Measurements from ENCODE around the gene MYO18B. TPM values are rescaled to one million over a fixed set of nuclear protein-coding genes. Genes with fewer than 3 reads are reported as not detected.

MYO18B gene
- total and polyA plus RNA-seq, 2 of the 8 experiments (the other 6 are each of a cell fraction or from before 2014, with no cell fraction given) = 0.62 to 0.78 TPM

DNA sequence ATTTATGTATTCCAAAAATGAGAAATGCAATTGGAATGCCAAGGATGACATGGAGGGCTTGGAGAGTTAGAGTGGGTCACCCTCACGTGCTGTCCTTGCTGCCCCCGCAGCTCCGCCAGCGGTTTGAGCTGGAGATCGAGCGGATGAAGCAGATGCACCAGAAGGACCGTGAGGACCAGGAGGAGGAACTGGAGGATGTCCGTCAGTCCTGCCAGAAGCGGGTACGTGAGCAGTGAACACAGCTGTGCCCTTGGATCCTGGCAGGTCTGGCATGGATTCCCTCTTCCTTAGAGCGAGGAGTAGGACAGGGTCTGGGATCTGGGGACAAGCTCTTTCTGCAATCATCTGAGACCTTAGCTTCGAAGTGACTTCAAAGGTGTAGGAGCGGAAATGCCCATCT lies 166.2 kb downstream of the MYO18B start (continued):
- TF ChIP-seq SRF (IDR thresholded peaks at IDR 0.05; ENCODE audit: low read depth, low read length) = no peak
